B cell (primary cell): ENCODE results near the gene ERMARD.

Experiments used
- EZH2 ChIP-seq: IDR thresholded peaks from 2 replicates; pipeline ENCODE4 v1.6.1; 2012; ENCODE audit warnings: borderline replicate concordance, low read depth, mild to moderate bottlenecking, moderate library complexity, low read length; ENCODE audit not compliant: insufficient read depth, poor library complexity, severe bottlenecking
- TF ChIP-seq, protein P1 (sequence below): fragments of 200-600 bp; IDR thresholded peaks from one replicate; pipeline ENCODE4 v1.8.0; 2022; ENCODE audit warnings: antibody characterized with exemption, mild to moderate bottlenecking

DNA sequence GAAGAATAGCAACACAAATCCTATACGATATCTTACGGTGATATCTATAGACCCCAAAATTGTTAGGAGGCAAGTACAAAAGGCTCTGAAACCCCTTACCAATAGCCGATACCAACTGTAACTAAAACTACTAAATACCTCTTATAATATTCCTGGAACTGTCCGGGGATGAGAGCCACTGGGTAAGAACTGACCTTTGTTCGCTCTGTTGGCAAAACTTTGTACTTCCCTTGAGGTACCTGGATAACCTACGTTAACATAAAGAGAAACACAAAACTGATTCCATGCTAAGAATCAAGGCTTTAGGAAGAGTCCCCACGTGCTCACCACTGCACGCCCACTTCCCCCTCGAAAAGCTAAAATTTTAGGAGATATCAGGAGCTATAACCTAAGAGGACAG, 36.8 kb upstream of the ERMARD start:
- TF ChIP-seq, protein P1, sequence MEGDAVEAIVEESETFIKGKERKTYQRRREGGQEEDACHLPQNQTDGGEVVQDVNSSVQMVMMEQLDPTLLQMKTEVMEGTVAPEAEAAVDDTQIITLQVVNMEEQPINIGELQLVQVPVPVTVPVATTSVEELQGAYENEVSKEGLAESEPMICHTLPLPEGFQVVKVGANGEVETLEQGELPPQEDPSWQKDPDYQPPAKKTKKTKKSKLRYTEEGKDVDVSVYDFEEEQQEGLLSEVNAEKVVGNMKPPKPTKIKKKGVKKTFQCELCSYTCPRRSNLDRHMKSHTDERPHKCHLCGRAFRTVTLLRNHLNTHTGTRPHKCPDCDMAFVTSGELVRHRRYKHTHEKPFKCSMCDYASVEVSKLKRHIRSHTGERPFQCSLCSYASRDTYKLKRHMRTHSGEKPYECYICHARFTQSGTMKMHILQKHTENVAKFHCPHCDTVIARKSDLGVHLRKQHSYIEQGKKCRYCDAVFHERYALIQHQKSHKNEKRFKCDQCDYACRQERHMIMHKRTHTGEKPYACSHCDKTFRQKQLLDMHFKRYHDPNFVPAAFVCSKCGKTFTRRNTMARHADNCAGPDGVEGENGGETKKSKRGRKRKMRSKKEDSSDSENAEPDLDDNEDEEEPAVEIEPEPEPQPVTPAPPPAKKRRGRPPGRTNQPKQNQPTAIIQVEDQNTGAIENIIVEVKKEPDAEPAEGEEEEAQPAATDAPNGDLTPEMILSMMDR, result no peak
- no peak for TF ChIP-seq EZH2
